Measurements from ENCODE around the gene SGF29.
"Not testable (repeated sequence)": the region's sequence is repeated elsewhere in the genome, so short reads cannot be mapped to it uniquely, and the experiment has no call there.

- not testable (repeated sequence) for TF ChIP-seq CTCF, POLR2A (IDR thresholded peaks at IDR 0.05)
These were observed 12.7 kb downstream of the SGF29 start for GRCh38 chr16:28566233-28566925.
